Neural progenitor cell (in vitro differentiated cells): ENCODE measurements around the gene MKX. TPM values are rescaled to one million over a fixed set of nuclear protein-coding genes. Genes with fewer than 3 reads are reported as not detected.

Source experiments
- DNase-seq: peaks from one replicate; pipeline ENCODE4 v3.0.0-alpha.2; 2016; ENCODE audit warnings: low spot score
- H2AFZ ChIP-seq: fragments of 200-600 bp; sonication (generic); replicated peaks from 2 replicates; pipeline ENCODE4 v1.6.1; 2016; ENCODE audit warnings: antibody characterized with exemption
- H3F3A ChIP-seq: fragments of 200-600 bp; sonication (generic); 2 replicates; pipeline ENCODE4 v1.6.1; 2016; ENCODE audit warnings: antibody characterized with exemption, low read depth
- H3K27ac ChIP-seq: fragments of 200-600 bp; sonication (generic); 2 replicates; pipeline ENCODE4 v1.5.1; 2016; ENCODE audit warnings: mild to moderate bottlenecking
- H3K27me3 ChIP-seq: fragments of 200-600 bp; sonication (generic); 2 replicates; pipeline ENCODE4 v1.6.1; 2016; ENCODE audit warnings: mild to moderate bottlenecking, moderate library complexity
- H3K36me3 ChIP-seq: fragments of 200-600 bp; sonication (generic); 2 replicates; pipeline ENCODE4 v1.5.1; 2016
- H3K4me1 ChIP-seq: fragments of 200-600 bp; sonication (generic); 2 replicates; pipeline ENCODE4 v1.6.1; 2016; ENCODE audit warnings: mixed run types
- H3K4me2 ChIP-seq: fragments of 200-600 bp; sonication (generic); 2 replicates; pipeline ENCODE4 v1.6.1; 2016
- H3K4me3 ChIP-seq: fragments of 200-600 bp; sonication (generic); 2 replicates; pipeline ENCODE4 v1.5.1; 2016
- H3K79me2 ChIP-seq: fragments of 200-600 bp; sonication (generic); 2 replicates; pipeline ENCODE4 v1.6.1; 2016; ENCODE audit warnings: low read depth
- H3K9ac ChIP-seq: fragments of 200-600 bp; sonication (generic); 2 replicates; pipeline ENCODE4 v1.6.1; 2016
- H3K9me3 ChIP-seq: fragments of 200-600 bp; sonication (generic); 2 replicates; pipeline ENCODE4 v1.5.1; 2016; ENCODE audit warnings: low read depth
- H4K20me1 ChIP-seq: fragments of 200-600 bp; sonication (generic); 2 replicates; pipeline ENCODE4 v1.6.1; 2016; ENCODE audit warnings: low read depth
- H3K27ac Mint-ChIP-seq: 3 replicates; pipeline ENCODE4 v1.8.0; 2021; ENCODE audit warnings: mixed read lengths
- H3K27me3 Mint-ChIP-seq: 2 replicates; pipeline ENCODE4 v1.8.0; 2022; ENCODE audit warnings: low read depth, mild to moderate bottlenecking, inconsistent platforms, moderate library complexity, mixed read lengths; ENCODE audit not compliant: insufficient read depth
- H3K36me3 Mint-ChIP-seq: 3 replicates; pipeline ENCODE4 v1.8.0; 2021; ENCODE audit warnings: mixed read lengths
- H3K4me1 Mint-ChIP-seq: 3 replicates; pipeline ENCODE4 v1.8.0; 2021; ENCODE audit warnings: mixed read lengths
- H3K4me3 Mint-ChIP-seq: 3 replicates; pipeline ENCODE4 v1.8.0; 2021; ENCODE audit warnings: mild to moderate bottlenecking, moderate library complexity, mixed read lengths
- H3K9me3 Mint-ChIP-seq: 3 replicates; pipeline ENCODE4 v1.8.0; 2020; ENCODE audit warnings: mixed read lengths
- EZH2 ChIP-seq: fragments of 200-600 bp; sonication (generic); IDR thresholded peaks from 2 replicates; pipeline ENCODE4 v1.6.1; 2017; ENCODE audit warnings: antibody characterized with exemption, mild to moderate bottlenecking, moderate library complexity
- EZH2phosphoT487 ChIP-seq: fragments of 200-600 bp; sonication (generic); IDR thresholded peaks from 2 replicates; pipeline ENCODE4 v1.6.1; 2017; ENCODE audit warnings: antibody characterized with exemption
- total RNA-seq: library from RNA; depleted of rRNA; stranded (reverse); fragments of >200 nt; gene quantifications from 2 replicates; pipeline ENCODE4 v1.2.3, GENCODE V29; 2015; ENCODE audit warnings: low replicate concordance
- TF ChIP-seq, protein P1 (sequence below): fragments of 200-600 bp; sonication (generic); IDR thresholded peaks from 2 replicates; pipeline ENCODE4 v1.5.1; 2017; ENCODE audit warnings: antibody characterized with exemption, mild to moderate bottlenecking

The MKX gene
- total RNA-seq, 1 donor from 2014 or later: not detected

DNA sequence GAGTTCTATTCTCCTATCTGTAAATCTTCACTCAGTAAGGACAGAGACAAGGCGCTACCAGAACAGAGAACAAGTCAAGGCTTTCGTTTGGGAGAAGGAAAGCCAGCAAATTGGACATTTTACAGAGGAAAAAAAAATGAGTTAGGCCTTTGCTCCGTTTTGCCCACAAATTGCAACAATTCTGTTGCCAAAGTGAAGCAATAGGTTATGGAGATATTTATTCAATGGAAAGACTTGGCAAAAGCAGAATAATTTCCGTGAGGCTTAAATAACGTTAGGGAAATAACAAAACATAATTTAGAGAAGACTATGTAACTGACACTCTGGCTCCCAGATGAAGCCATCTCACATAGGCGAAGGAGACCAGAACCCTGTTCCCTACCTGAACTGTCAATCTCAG lies 67.5 kb downstream of the MKX start:
- no peaks in the 10 kb centered on the region for H4K20me1 ChIP-seq
- H3K36me3 ChIP-seq: no peaks in the 10 kb centered on the region
- no peaks in the 10 kb centered on the region for H3F3A ChIP-seq
- no peak overlapping the region for H3K4me2 ChIP-seq
- Mint-ChIP-seq H3K9me3 (no peaks in the 10 kb centered on the region), H3K27me3 (peaks cover 3% of the 10 kb centered on the region), H3K4me1 (peaks cover 12% of the 10 kb centered on the region), H3K4me3 (no peak overlapping the region), H3K27ac (no peak overlapping the region), H3K36me3 (no peaks in the 10 kb centered on the region)
- no peak overlapping the region for H3K9ac ChIP-seq
- TF ChIP-seq EZH2: no peak
- TF ChIP-seq, protein P1, sequence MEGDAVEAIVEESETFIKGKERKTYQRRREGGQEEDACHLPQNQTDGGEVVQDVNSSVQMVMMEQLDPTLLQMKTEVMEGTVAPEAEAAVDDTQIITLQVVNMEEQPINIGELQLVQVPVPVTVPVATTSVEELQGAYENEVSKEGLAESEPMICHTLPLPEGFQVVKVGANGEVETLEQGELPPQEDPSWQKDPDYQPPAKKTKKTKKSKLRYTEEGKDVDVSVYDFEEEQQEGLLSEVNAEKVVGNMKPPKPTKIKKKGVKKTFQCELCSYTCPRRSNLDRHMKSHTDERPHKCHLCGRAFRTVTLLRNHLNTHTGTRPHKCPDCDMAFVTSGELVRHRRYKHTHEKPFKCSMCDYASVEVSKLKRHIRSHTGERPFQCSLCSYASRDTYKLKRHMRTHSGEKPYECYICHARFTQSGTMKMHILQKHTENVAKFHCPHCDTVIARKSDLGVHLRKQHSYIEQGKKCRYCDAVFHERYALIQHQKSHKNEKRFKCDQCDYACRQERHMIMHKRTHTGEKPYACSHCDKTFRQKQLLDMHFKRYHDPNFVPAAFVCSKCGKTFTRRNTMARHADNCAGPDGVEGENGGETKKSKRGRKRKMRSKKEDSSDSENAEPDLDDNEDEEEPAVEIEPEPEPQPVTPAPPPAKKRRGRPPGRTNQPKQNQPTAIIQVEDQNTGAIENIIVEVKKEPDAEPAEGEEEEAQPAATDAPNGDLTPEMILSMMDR: no peak
- TF ChIP-seq EZH2phosphoT487: no peak
- no peaks in the 10 kb centered on the region for H3K9me3 ChIP-seq
- H3K79me2 ChIP-seq: no peaks in the 10 kb centered on the region
- no peaks in the 10 kb centered on the region for H3K27me3 ChIP-seq
- no peak overlapping the region for H3K4me3 ChIP-seq
- H3K27ac ChIP-seq: no peak overlapping the region
- H3K4me1 ChIP-seq: no peaks in the 10 kb centered on the region
- DNase-seq: no peak
- H2AFZ ChIP-seq: no peak overlapping the region

GRCh38 chr10:27673065-27673464 lies 72.6 kb downstream of the MKX start:
- no peak overlapping the region for H3K4me3 Mint-ChIP-seq
- no peak for DNase-seq
- H3K36me3 Mint-ChIP-seq: no peaks in the 10 kb centered on the region
- Histone ChIP-seq H3K4me2 (no peak overlapping the region), H3K9ac (no peak overlapping the region), H3K4me3 (no peak overlapping the region), H2AFZ (no peak overlapping the region), H3K27me3 (no peaks in the 10 kb centered on the region), H3K27ac (no peak overlapping the region), H4K20me1 (no peaks in the 10 kb centered on the region), H3K9me3 (no peaks in the 10 kb centered on the region), H3K79me2 (no peaks in the 10 kb centered on the region), H3K4me1 (no peaks in the 10 kb centered on the region), H3K36me3 (no peaks in the 10 kb centered on the region), H3F3A (no peaks in the 10 kb centered on the region)
- no peaks in the 10 kb centered on the region for H3K27me3 Mint-ChIP-seq
- H3K27ac Mint-ChIP-seq: no peak overlapping the region
- TF ChIP-seq EZH2 (no peak), EZH2phosphoT487 (no peak)
- TF ChIP-seq, protein P1: no peak
- no peaks in the 10 kb centered on the region for H3K9me3 Mint-ChIP-seq
- no peaks in the 10 kb centered on the region for H3K4me1 Mint-ChIP-seq

GRCh38 chr10:27671821-27672220 lies 73.8 kb downstream of the MKX start:
- H3K4me3 Mint-ChIP-seq: no peak overlapping the region
- H3K36me3 Mint-ChIP-seq: no peaks in the 10 kb centered on the region
- Histone ChIP-seq H3F3A (no peaks in the 10 kb centered on the region), H3K4me2 (no peak overlapping the region), H3K36me3 (no peaks in the 10 kb centered on the region), H2AFZ (no peak overlapping the region), H3K79me2 (no peaks in the 10 kb centered on the region), H3K4me3 (no peak overlapping the region), H4K20me1 (no peaks in the 10 kb centered on the region), H3K9me3 (no peaks in the 10 kb centered on the region), H3K27me3 (no peaks in the 10 kb centered on the region), H3K4me1 (no peaks in the 10 kb centered on the region), H3K9ac (no peak overlapping the region), H3K27ac (no peak overlapping the region)
- TF ChIP-seq EZH2 (no peak), EZH2phosphoT487 (no peak)
- TF ChIP-seq, protein P1: no peak
- no peaks in the 10 kb centered on the region for H3K27me3 Mint-ChIP-seq
- no peaks in the 10 kb centered on the region for H3K9me3 Mint-ChIP-seq
- DNase-seq: no peak
- no peak overlapping the region for H3K27ac Mint-ChIP-seq
- H3K4me1 Mint-ChIP-seq: no peaks in the 10 kb centered on the region
